HepG2 (cell line): ENCODE measurements around the gene FAM193A. TPM values are rescaled to one million over a fixed set of nuclear protein-coding genes. Genes with fewer than 3 reads are reported as not detected.
"Not testable (repeated sequence)": the region's sequence is repeated elsewhere in the genome, so short reads cannot be mapped to it uniquely, and the experiment has no call there.

Source experiments
- ATAC-seq: fragments of 200-7000 bp; cut with Tn5 transposase; 3 replicates; pipeline ENCODE4 v1.9.1; 2020; ENCODE audit warnings: mild to moderate bottlenecking, moderate library complexity
- BruUV-seq: library from RNA; stranded (reverse); fragments of 400-500 nt; replicated peaks from 2 replicates; lab custom pipeline; 2021; lab: Mats Ljungman, UMichigan
- CTCF ChIA-PET: fragments of 300-600 bp; formaldehyde crosslinking; extraction: SDS; loops from one replicate; lab custom pipeline; 2021; ENCODE audit warnings: low total read pairs, inconsistent platforms, low intra/inter-chr PET ratio; lab: Yijun Ruan, JAX
- POLR2A ChIA-PET: fragments of 350-600 bp; sonication (Branson Sonifier 250); formaldehyde crosslinking; loops from one replicate; lab custom pipeline; 2020; ENCODE audit warnings: antibody characterized with exemption, inconsistent platforms; lab: Yijun Ruan, JAX
- DNase-seq: peaks from one replicate; pipeline ENCODE4 v3.0.0-alpha.2; 2015; ENCODE audit warnings: low spot score
- FAIRE-seq: peaks from 3 replicates; lab custom pipeline; 2011; peaks lifted over from hg19 to GRCh38; lab: Jason Lieb, UNC
- H2AFZ ChIP-seq: one replicate; pipeline ENCODE4 v1.6.1; 2011; ENCODE audit warnings: low read length, inconsistent platforms
- H3K27ac ChIP-seq: fragments of 300-600 bp; 3 replicates; pipeline ENCODE4 v1.8.0; 2011; ENCODE audit warnings: mixed run types, mild to moderate bottlenecking, mixed read lengths, low read length, inconsistent platforms; ENCODE audit not compliant: insufficient read depth; ENCODE audit errors: extremely low read length
- H3K27me3 ChIP-seq, 2 experiments: fragments of 200-600 bp in 1 of 2; 2 replicates in 1 of 2; 3 replicates in 1 of 2; pipeline versions ENCODE4 v1.6.0 to v1.8.0; 2011; ENCODE audit warnings: low read length in 2 of 2, mild to moderate bottlenecking in 2 of 2, moderate library complexity in 2 of 2, inconsistent platforms in 1 of 2; ENCODE audit not compliant: insufficient read depth in 2 of 2, control insufficient read depth in 1 of 2
- H3K36me3 ChIP-seq, 2 experiments: fragments of 200-600 bp in 1 of 2; replicated peaks in 1 of 2; 2 replicates in 1 of 2; 3 replicates in 1 of 2; pipeline versions ENCODE4 v1.5.1 to v1.8.0; 2011; ENCODE audit warnings: low read length in 2 of 2, inconsistent platforms in 1 of 2; ENCODE audit not compliant: insufficient read depth in 2 of 2, control insufficient read depth in 1 of 2
- H3K4me1 ChIP-seq: 2 replicates; pipeline ENCODE4 v1.5.1; 2012; ENCODE audit warnings: low read length, inconsistent platforms; ENCODE audit not compliant: insufficient read depth
- H3K4me2 ChIP-seq: 2 replicates; pipeline ENCODE4 v1.6.0; 2011; ENCODE audit warnings: low read depth, low read length, inconsistent platforms
- H3K4me3 ChIP-seq, 3 experiments: fragments of 200-600 bp in 1 of 3; sonication (generic), shearing (Covaris generic) in 1 of 3; replicated peaks in 1 of 3; 2 replicates each; pipeline ENCODE4 v1.5.1; 2011 to 2016; ENCODE audit warnings: low read length in 3 of 3, inconsistent platforms in 2 of 3, low read depth in 2 of 3, mild to moderate bottlenecking in 2 of 3, control low read depth in 1 of 3, mixed read lengths in 1 of 3; ENCODE audit not compliant: insufficient read depth in 1 of 3
- H3K79me2 ChIP-seq: one replicate; pipeline ENCODE4 v1.6.1; 2011; ENCODE audit warnings: low read length, inconsistent platforms; ENCODE audit not compliant: insufficient read depth
- H3K9ac ChIP-seq: 2 replicates; pipeline ENCODE4 v1.6.0; 2011; ENCODE audit warnings: mild to moderate bottlenecking, low read depth, low read length, inconsistent platforms; ENCODE audit not compliant: insufficient read depth
- H3K9me3 ChIP-seq: 2 replicates; pipeline ENCODE4 v1.5.1; 2012; ENCODE audit warnings: mild to moderate bottlenecking, low read length
- H4K20me1 ChIP-seq: 2 replicates; pipeline ENCODE4 v1.6.0; 2011; ENCODE audit warnings: inconsistent platforms, mild to moderate bottlenecking, low read length, moderate library complexity; ENCODE audit not compliant: insufficient read depth
- HDAC6 ChIP-seq: fragments of 200-600 bp; sonication (generic); IDR thresholded peaks from 2 replicates; pipeline ENCODE4 v1.7.0; 2017; ENCODE audit warnings: mild to moderate bottlenecking, antibody characterized with exemption, low read length, low read depth
- MIER2 ChIP-seq: IDR thresholded peaks from 2 replicates; pipeline ENCODE4 v1.6.1; 2016; ENCODE audit warnings: missing biosample characterization, missing genetic modification reagents
- WGBS: methylation state at CpG from one replicate; pipeline ENCODE4 v1.1.6; 2017; ENCODE audit warnings: low lambda C conversion rate; 5-methylcytosine and 5-hydroxymethylcytosine counted together
- in situ Hi-C: cut with HindIII; loops from 2 replicates; pipeline ENCODE4 v1.10.0; 2017; ENCODE audit warnings: low pct_unique_long_range_greater_than_20kb; ENCODE audit not compliant: extremely low pct_ligation_motif_present
- intact Hi-C: fragments of 100-400 bp; cut with micrococcal nuclease; formaldehyde crosslinking; loops from one replicate; pipeline ENCODE4 v1.10.0; 2022; ENCODE audit not compliant: unreplicated experiment
- polyA plus RNA-seq, 8 experiments: library from polyadenylated mRNA; depleted of rRNA in 3 of 8; stranded (reverse) in 7 of 8; unstranded in 1 of 8; fragments of >200 nt; fragmentation: Illumina TruSeq in 4 of 8; extraction: Trizol in 4 of 8; gene quantifications; 2 replicates each; pipeline versions ENCODE4 v1.2.1 to v1.2.3, GENCODE V29; 2011 to 2016; ENCODE audit warnings: low read depth in 4 of 8, missing spikeins in 1 of 8, mixed read lengths in 1 of 8; ENCODE audit not compliant: insufficient read depth in 1 of 8
- total RNA-seq, 5 experiments: library from RNA; depleted of rRNA; stranded (reverse); fragments of >200 nt; fragmentation: Illumina TruSeq; extraction: Trizol; gene quantifications; 2 replicates each; pipeline ENCODE4 v1.2.3, GENCODE V29; 2016; ENCODE audit warnings: low read depth in 1 of 5
- TF ChIP-seq, protein P1 (sequence below), 2 experiments: sonication (generic) in 1 of 2; formaldehyde crosslinking in 1 of 2; IDR thresholded peaks; 2 replicates each; pipeline versions ENCODE4 v1.5.1 to v1.6.1; 2011 to 2020; ENCODE audit warnings: borderline replicate concordance in 1 of 2, low read depth in 1 of 2, low read length in 1 of 2, mild to moderate bottlenecking in 1 of 2, missing genetic modification reagents in 1 of 2, moderate library complexity in 1 of 2

FAM193A gene
- total and polyA plus RNA-seq, 2 of the 13 experiments (the other 11 are each of a cell fraction or from before 2014, with no cell fraction given), result 5.7 to 8.7 TPM

DNA sequence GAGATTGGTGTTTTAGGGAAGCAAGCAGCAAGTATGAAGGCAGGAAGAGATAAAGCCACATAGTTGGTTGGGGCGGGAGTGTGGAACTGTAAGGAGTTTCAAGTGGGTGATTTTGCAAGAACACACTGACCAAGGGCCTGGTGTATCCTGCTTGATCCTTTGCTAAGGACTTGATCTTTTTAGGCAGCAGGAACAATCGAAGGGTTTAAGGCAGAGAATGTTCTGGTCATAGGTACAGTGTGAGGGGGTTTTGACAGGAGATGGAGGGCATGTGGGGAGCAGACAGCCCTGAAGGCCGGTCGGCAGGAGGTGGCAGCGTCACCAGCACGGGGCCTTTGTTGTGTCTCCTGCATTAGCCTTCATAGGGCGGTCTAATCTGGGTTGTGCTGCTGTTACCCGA is 54.7 kb downstream of the FAM193A start (continued):
- TF ChIP-seq, protein P1, sequence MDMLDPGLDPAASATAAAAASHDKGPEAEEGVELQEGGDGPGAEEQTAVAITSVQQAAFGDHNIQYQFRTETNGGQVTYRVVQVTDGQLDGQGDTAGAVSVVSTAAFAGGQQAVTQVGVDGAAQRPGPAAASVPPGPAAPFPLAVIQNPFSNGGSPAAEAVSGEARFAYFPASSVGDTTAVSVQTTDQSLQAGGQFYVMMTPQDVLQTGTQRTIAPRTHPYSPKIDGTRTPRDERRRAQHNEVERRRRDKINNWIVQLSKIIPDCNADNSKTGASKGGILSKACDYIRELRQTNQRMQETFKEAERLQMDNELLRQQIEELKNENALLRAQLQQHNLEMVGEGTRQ (IDR thresholded peaks at IDR 0.05; ENCODE audit: low read depth, low read length), result no peak
- TF ChIP-seq, protein P1 (CRISPR knock-in tag; IDR thresholded peaks at IDR 0.05; ENCODE audit: borderline replicate concordance), result no peak
- TF ChIP-seq HDAC6 (no peak), MIER2 (CRISPR knock-in tag) (no peak)

DNA sequence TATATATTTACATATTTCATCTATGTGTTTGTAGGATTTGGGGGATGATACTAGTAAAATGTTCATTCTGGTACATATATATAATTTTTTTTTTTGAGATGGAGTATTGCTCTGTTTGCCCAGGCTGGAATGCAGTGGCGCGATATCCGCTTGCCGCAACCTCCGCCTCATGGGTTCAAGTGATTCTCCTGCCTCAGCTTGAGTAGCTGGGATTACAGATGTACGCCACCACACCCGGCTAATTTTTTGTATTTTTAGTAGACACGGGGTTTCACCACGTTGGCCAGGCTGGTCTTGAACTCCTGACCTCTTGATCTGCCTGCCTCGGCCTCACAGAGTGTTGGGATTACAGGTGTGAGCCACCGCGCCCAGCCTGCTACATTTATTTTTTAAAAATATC is 55.6 kb downstream of the FAM193A start:
- BruUV-seq, DNase-seq, H2AFZ ChIP-seq, H3K4me3 ChIP-seq, H3K36me3 ChIP-seq, ATAC-seq, H3K27me3 ChIP-seq, in situ Hi-C loops, H3K27ac ChIP-seq, H3K9me3 ChIP-seq, H3K9ac ChIP-seq, CTCF ChIA-PET, H3K4me2 ChIP-seq, FAIRE-seq: not testable (repeated sequence)
- 94% methylated on average over 12 of the region's 12 CpGs for WGBS
- POLR2A ChIA-PET, result interaction anchor here (1.3 kb wide), 1 partner anchor 56 kb away, joined by 3 read pairs; the partner anchor contains the start of gene FAM193A
- Histone ChIP-seq H3K79me2 (peaks cover 93% of the 10 kb centered on the region), H4K20me1 (peaks cover 67% of the 10 kb centered on the region), H3K4me1 (peaks cover 37% of the 10 kb centered on the region)
- intact Hi-C loops, result loop anchor here (10.0 kb wide), 1 partner anchor 47 kb away; no protein-coding TSS in a partner anchor
